NT2/D1 (cell line): Measurements from ENCODE around the gene ADGRG1.

Source experiments
- SUZ12 ChIP-seq: IDR thresholded peaks from 2 replicates; pipeline ENCODE4 v1.6.1; 2011; ENCODE audit not compliant: insufficient read length, insufficient read depth; ENCODE audit errors: extremely low read depth
- YY1 ChIP-seq: IDR thresholded peaks from 2 replicates; pipeline ENCODE4 v1.6.1; 2011; ENCODE audit not compliant: insufficient read length, insufficient read depth
- ZNF274 ChIP-seq: IDR thresholded peaks from 2 replicates; pipeline ENCODE4 v1.6.1; 2011; ENCODE audit warnings: mild to moderate bottlenecking, low read depth, low read length

DNA sequence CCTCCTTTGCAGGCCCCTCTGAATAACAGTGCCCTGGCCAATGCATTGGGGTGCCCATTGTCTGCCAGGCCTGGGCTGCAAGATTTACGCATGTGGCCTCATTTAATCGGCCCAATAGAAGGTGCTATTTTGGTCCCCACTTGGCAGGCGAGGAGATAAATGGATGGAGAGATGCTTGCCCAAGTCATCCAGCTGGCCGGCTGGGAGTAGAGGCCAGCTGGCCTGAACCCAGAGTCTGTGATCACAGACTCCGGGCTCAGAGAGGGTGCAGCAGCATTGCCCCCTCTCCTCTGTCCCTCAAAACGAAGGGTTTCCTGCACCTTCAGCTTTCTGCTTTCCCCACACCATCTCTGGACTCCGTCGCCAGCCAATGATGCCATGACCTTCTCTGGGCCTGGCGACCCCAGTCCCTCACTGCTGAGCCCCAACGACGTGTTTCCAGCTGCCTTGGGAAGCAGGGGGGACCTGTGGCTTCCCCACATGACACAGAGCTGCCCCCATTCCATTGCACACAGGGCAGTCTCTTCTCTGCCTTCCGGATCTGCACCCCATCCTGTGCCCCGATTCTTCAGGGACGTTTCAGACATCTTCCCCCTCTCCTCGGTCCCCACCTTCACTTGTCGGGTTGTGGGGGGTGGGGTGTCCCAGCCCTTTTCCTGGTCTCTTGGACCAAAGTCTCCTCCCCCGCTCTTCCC is 3.5 kb upstream of the ADGRG1 start:
- no peak for TF ChIP-seq SUZ12
- TF ChIP-seq YY1, result no peak
- TF ChIP-seq ZNF274, result no peak
